CD4-positive, alpha-beta T cell treated with Interleukin-21 for 1 hour (primary cell): ENCODE measurements around the gene MEX3A.

Experiments
- DNase-seq: peaks from one replicate; pipeline ENCODE4 v3.0.0-alpha.2; 2020

MEX3A gene

DNA sequence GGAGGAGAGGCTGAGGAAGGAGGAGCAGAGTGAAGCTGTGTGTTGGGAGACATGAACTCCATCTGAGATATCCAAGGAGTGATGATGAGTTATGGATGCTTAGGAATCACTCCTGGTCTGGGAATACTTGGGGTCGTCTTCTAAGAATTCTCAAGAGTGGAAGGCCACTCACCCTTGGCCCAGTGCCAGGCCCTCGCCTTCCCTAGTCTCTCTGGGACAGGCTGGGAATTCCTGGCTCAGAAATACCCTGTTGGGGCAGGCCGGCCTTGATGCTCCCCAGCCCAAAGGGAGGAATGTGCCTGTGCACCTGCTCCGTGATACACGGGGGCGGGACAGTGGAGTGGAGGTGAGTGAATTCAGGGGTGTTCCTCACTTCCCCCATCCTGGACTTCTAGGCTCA lies 19.6 kb upstream of the MEX3A start:
- no peak for DNase-seq

DNA sequence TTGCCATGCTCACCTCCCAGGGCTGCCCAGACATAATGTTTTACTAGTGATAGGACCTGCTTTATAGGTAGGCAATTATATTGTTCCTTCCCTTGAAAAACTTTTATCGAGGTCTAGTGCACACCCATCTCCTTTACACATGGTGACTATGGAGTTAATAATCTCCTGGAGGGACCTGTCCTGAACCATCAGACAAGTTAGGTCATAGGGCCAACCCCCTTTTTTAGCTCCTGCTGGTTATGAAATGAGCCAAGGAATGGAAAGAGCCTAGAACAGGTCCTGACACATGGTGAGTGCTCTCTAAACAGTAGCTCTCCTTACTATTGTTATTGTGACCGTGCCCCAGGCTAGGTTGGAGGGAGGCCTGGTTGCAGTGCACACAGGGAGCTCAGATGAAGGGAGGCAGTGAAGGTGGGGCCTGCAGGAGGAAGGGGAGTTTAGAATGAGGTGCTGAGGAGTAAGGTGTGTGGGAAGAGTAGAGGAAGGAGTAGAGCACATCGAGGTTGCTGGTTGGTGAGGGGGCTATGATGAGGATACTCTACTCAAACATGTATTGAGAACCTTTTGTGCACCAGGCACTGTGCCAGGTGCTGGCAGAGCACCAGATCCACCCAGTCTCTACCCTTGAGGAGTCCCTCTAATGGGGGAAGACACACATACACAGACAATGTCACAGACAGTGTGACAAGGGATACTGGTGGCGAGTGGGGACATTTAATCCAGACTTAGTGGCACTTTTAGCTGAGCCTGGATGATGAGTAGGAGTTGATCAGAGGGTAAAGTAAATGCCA lies 18.1 kb upstream of the MEX3A start:
- DNase-seq = no peak

DNA sequence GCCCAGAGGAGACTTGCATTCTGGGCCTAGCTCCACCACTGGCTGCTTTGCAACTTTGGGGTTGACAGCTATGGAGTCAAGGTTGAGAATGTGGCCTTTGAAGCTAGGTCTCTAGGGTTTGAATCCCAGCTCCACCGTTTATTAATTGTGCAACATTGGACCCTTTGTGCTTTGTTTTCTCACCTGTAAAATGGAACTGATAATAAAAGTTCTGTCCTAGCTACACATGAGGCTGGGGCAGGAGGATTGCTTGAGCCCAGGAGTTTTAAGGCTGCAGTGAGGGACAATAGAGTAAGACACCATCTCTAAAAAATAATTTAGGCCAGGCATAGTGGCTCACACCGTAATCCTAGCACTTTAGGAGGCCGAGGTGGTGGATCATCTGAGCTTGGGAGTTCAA lies 17.0 kb upstream of the MEX3A start:
- no peak for DNase-seq

GRCh38 chr1:156098784-156099183 lies 16.5 kb upstream of the MEX3A start:
- no peak for DNase-seq

- DNase-seq = no peak
These were observed 15.4 kb upstream of the MEX3A start for GRCh38 chr1:156097499-156098178.

- peak; percentile 94 for DNase-seq
These were observed 14.6 kb upstream of the MEX3A start for GRCh38 chr1:156096640-156097391.

- no peak for DNase-seq
These were observed 13.7 kb upstream of the MEX3A start for GRCh38 chr1:156095906-156096508.

DNA sequence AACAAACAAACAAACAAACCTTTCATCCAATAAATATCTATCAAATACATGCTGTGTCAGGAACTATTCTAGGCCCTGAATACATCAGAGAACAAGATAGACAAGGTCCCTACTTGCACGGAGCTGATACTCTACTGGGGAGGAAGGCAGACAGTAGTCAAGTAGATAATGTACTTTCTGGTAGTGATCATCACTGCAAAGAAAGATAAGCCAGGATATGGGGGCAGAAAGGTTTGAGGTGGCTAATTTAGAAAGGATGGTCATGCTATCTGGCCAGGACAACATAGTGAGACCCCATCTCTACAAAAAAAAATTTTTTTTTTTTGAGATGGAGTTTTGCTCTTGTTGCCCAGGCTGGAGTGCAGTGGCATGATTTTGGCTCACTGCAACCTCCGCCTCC lies 9.3 kb upstream of the MEX3A start:
- no peak for DNase-seq

DNA sequence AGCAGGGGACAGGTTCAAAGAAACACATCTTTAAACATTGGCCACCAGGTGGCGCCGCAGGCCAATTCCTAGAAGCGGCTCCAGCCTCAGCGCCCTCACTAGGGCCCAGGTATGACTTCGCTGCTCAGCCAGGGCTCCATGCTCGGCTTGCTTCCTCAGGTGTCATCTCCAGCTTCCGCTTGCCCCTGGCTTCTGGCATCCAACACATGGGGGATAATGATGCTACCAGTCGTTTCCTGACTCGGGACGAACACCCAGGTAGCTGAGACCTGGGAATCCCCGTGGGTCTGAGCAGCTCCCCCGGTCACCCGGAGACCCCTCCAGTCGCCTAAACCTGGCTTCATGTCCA lies 8.5 kb upstream of the MEX3A start:
- peak; percentile 88 for DNase-seq

DNA sequence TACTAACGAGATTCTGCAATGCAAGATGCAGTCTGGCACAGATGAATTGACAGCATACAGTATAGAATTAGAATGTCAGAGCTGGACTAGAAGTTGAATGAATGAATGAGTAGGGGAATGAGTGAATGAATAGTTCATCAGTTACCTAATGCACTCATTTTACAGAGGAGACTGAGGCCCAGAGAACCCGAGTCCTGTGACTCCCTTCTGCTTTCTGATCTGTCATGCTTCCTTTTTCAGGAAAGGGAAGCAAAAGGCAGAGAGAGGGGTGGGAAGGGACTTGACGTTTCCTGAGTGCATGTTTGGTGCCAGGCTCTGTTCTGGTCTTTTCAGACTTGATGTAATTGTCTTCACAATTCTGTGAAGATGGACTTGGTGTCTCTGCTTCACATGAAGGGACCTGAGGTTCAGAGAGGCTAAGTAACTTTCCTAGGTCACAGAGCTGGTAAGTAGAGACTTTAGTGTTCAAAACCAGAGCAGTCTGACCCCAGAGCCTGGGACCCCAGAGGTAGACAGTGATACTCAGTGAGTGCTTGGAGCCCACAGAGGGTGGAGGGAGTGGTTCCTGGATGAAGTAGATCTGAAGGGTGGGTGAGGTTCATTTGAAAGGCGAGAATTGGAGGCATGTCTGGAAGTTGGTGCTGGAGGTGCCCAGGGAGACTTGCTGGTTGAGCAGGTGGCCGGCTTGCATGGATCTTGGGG lies 8.0 kb upstream of the MEX3A start:
- DNase-seq = no peak

DNA sequence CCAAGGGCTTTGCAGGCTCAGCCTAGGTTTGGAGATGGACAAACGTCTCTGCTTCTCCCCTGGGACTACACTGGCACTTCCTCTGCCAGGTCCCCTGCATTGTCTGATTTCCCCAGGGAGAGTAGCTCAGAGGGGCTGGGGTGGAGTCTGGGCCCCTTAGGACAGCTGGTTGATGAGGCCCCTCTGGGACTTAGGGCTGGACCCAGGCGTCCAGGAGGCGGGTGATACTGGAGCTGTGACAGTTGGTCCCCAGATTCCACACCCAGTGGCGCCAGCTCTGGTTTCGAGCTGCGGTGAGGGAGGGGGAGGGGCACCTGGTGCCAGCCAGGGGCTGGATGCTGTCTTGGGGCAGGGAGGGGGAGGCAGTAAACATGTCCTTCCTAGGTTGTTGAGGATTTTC lies 7.4 kb upstream of the MEX3A start:
- DNase-seq = no peak

- no peak for DNase-seq
These were observed 4.0 kb upstream of the MEX3A start for GRCh38 chr1:156086256-156086662.

DNA sequence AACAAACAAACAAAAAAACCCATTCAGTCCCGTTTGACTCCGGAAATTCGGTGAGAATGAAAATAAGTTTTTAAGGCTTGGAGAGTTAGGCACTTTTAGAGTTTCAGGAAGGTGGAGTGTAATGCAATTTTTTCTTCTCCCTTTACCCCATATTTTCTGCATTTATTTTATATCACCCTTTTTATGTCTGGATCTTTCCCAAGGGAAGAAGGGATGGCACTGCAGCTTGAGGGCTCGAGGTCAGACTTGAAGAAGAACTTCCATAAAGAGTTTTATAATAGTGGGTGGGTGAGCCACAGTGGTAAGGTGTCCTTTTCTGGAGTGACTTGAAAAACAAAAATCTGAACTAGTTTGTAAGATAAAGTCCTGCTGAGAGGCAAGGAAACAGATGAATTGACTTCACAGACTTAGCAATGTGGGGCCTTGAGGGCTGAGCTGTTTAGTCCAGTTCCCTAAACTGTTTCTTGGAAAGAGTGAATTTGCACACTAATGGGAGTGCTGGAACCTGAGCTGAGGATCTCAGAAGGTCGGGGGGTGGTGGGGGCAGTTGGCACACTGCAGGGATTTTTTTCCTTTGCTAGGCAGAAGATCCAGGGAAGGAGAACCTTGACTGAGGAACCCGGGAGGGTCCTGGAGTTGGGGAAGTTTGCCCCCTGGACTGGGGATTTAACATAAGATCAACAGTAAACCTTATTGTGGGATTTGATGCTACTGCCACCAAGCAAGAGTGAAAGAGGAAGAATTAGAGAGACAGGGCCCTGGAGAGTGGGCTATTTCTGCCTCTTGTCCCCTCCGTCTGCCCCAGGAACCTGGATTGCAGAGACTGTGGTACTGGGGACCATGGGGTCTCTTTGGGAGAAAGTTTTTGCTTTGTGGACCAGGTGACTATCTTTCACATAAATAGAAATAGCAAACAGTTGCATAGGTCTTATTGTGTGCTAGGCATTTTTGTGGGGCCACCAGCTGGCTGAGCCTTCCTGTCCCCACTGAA lies 1.8 kb upstream of the MEX3A start:
- DNase-seq = no peak

GRCh38 chr1:156081917-156082308 lies 352 bp downstream of the MEX3A start:
- DNase-seq = no peak

DNA sequence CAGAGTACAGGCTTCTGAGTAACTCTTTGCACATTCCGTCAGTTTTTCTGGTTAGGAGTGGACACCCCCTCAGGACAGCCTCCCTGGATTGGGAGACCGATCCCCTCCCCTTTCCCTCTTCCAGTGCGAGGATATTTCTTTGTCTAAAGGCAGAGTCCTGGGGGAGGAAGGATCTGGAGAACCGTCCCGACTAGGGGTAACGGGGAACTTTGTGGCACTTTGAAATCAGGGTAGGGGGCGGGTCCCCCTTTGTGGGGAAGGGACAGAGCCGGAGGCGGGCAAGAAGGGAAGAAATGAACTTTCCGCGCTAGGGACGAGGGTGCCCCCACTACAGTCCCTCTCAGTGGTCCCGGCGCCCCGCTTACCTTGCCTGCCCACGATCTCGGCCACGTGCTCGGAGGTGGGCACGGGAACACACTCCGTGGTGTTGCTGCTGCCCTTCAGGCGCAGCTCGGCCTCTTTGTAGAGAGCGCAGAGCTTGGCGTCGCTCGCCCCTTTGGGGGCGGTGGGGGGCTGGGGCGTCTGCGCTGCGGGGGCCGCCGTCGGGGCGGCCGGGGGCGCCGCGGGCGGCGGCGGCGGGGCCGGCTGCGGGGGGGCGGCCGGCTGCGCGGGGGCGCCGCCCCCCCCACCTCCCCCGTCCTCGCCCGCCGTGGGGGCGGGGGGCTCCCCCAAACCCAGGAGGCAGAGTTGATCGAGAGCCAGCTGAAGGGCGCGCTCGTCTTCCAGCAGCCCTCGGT lies 917 bp downstream of the MEX3A start:
- no peak for DNase-seq

DNA sequence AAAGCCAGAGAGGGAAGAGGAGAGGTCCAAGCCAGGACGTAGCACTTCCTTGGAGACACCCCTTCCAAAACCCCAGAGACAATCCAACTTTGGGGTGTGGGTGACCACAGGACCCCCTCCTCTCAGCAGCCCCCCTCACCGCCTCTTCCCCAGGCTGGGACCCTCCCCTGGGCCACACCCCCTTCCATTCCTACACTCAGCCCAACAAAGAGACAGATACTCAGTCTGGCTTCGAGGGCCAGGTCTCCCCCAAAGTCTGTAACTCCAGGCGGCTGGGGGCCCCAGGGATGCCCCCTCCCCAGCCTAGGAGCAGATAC lies 1.4 kb downstream of the MEX3A start:
- DNase-seq = no peak

- DNase-seq = no peak
These were observed 1.9 kb downstream of the MEX3A start for GRCh38 chr1:156080241-156080862.

GRCh38 chr1:156079762-156080161 lies 2.5 kb downstream of the MEX3A start:
- DNase-seq = no peak

DNA sequence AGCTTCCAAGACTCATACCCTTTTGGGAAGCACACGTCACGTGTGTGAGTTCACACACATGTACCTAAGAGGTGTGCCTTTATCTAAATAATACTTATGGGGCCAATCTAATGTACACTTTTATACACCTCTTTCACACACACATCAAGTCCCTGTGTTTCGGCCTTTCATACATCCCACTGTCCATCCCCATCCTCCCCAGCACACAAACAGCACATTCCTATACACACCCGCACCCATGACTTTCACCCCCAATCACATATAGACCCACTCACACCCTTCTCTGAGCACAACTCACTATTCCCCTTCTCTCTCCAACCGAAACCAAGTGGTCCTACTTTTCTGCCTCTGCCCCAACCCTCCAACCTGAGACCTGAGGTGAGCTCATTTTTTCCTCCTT lies 3.5 kb downstream of the MEX3A start:
- no peak for DNase-seq

DNA sequence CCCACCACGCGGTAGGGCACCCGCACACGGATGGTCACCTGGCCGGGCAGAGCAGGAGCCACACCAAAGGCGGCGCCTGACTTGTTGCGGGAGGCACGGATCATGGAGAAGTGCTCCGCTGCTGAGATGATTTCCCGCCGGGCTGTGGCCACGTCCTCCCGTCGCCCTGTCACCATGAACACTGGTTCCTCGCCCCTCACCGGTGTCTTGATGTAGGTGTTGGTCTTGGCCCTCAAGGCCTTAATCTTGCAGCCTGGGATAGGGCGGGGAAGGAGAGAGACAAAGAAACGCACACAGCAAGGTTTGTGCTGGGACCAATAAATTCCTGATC lies 4.9 kb downstream of the MEX3A start:
- DNase-seq = no peak
